Prostate gland (tissue), 2 donors: ENCODE measurements around the gene AKT1.

ENCODE experiments used
- CTCF ChIP-seq, 4 experiments: fragments of 200-600 bp in 2 of 4; fragments of 450-650 bp in 2 of 4; sonication (generic) in 2 of 4; IDR thresholded peaks; 1 replicate in 3 of 4; 2 replicates in 1 of 4; pipeline ENCODE4 v1.5.1; 2016 to 2019; ENCODE audit warnings: antibody characterized with exemption in 4 of 4, mild to moderate bottlenecking in 2 of 4, moderate library complexity in 2 of 4
- POLR2A ChIP-seq: fragments of 450-650 bp; IDR thresholded peaks from one replicate; pipeline ENCODE4 v1.6.1; 2016; ENCODE audit warnings: antibody characterized with exemption, mild to moderate bottlenecking

DNA sequence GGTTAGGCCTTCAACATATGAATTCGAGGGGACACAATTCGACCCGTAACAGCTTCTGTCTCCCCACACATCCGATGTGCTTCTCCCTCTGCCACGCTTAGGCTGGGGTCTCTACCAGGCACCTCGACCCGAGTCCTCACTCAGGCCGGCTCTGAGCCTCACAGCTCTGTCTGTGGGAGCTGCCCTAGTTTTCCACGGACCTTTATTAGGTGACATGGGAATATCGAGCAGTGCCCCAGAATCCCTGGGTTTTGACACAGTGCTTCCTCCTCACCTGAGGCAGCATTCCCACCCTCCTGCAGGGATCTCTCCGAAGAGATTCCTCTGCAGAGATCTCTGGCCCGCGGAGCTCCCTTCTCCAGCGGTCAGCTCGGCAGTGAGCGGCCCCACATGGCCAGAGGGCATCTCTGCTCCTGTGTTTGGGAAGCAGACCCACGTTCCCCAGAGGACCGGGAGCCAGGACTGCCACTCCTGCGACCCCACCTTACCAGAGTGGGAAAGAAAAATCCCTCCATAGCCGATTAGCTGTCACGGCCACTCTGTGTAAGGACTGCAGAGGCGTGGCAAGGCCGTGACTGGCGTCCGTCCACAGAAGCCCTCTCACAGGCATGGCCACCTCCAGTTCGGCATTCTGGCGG is 26.5 kb upstream of the AKT1 start:
- TF ChIP-seq CTCF (IDR thresholded peaks at IDR 0.05) = no peak
- no peak for TF ChIP-seq POLR2A
